ENCODE results near the gene PTPRF.

Gene PTPRF

GRCh38 chr1:43602990-43603389 lies 72.3 kb downstream of the PTPRF start:
- no peak for DNase-seq (ENCODE audit: low read depth in 2 of 3, low spot score in 2 of 3)

GRCh38 chr1:43604192-43604591 lies 73.5 kb downstream of the PTPRF start:
- DNase-seq (ENCODE audit: low read depth in 2 of 3, low spot score in 2 of 3), result no peak

- DNase-seq (ENCODE audit: low read depth in 2 of 3, low spot score in 2 of 3), result no peak
These were observed 74.5 kb downstream of the PTPRF start for GRCh38 chr1:43605157-43605556.

- DNase-seq (ENCODE audit: low read depth in 2 of 3, low spot score in 2 of 3), result no peak
These were observed 75.1 kb downstream of the PTPRF start for GRCh38 chr1:43605766-43606165.

GRCh38 chr1:43606624-43607023 lies 75.9 kb downstream of the PTPRF start:
- no peak for DNase-seq (ENCODE audit: low read depth in 2 of 3, low spot score in 2 of 3)

GRCh38 chr1:43608827-43609226 lies 78.1 kb downstream of the PTPRF start:
- no peak for DNase-seq (ENCODE audit: low read depth in 2 of 3, low spot score in 2 of 3)

- no peak for DNase-seq (ENCODE audit: low read depth in 2 of 3, low spot score in 2 of 3)
These were observed 79.7 kb downstream of the PTPRF start for GRCh38 chr1:43610339-43610738.

GRCh38 chr1:43611950-43612349 lies 81.3 kb downstream of the PTPRF start:
- DNase-seq (ENCODE audit: low read depth in 2 of 3, low spot score in 2 of 3), result no peak

- no peak for DNase-seq (ENCODE audit: low read depth in 2 of 3, low spot score in 2 of 3)
These were observed 81.7 kb downstream of the PTPRF start for GRCh38 chr1:43612406-43612805.

GRCh38 chr1:43613075-43613942 lies 82.6 kb downstream of the PTPRF start:
- no peak for DNase-seq (ENCODE audit: low read depth in 2 of 3, low spot score in 2 of 3)

- no peak for DNase-seq (ENCODE audit: low read depth in 2 of 3, low spot score in 2 of 3)
These were observed 83.5 kb downstream of the PTPRF start for GRCh38 chr1:43614211-43614610.

- DNase-seq (ENCODE audit: low read depth in 2 of 3, low spot score in 2 of 3), result no peak
These were observed 84.2 kb downstream of the PTPRF start for GRCh38 chr1:43614891-43615290.

GRCh38 chr1:43616383-43616782 lies 85.7 kb downstream of the PTPRF start:
- no peak for DNase-seq (ENCODE audit: low read depth in 2 of 3, low spot score in 2 of 3)

GRCh38 chr1:43617011-43617410 lies 86.3 kb downstream of the PTPRF start:
- DNase-seq (ENCODE audit: low read depth in 2 of 3, low spot score in 2 of 3), result no peak

- DNase-seq (ENCODE audit: low read depth in 2 of 3, low spot score in 2 of 3), result no peak
These were observed 87.0 kb downstream of the PTPRF start for GRCh38 chr1:43617668-43618067.

GRCh38 chr1:43618521-43619313 lies 88.0 kb downstream of the PTPRF start:
- no peak for DNase-seq (ENCODE audit: low read depth in 2 of 3, low spot score in 2 of 3)

GRCh38 chr1:43619314-43619790 lies 88.7 kb downstream of the PTPRF start:
- no peak for DNase-seq (ENCODE audit: low read depth in 2 of 3, low spot score in 2 of 3)

- no peak for DNase-seq (ENCODE audit: low read depth in 2 of 3, low spot score in 2 of 3)
These were observed 89.6 kb downstream of the PTPRF start for GRCh38 chr1:43619996-43620920.

GRCh38 chr1:43620956-43621355 lies 90.3 kb downstream of the PTPRF start:
- no peak for DNase-seq (ENCODE audit: low read depth in 2 of 3, low spot score in 2 of 3)

- DNase-seq (ENCODE audit: low read depth in 2 of 3, low spot score in 2 of 3), result no peak
These were observed 90.7 kb downstream of the PTPRF start for GRCh38 chr1:43621386-43621785.

- DNase-seq (ENCODE audit: low read depth in 2 of 3, low spot score in 2 of 3), result no peak
These were observed 91.2 kb downstream of the PTPRF start for GRCh38 chr1:43621861-43622260.
